GM10847 (cell line): ENCODE data around the gene LRIT1.

Experiments used
- POLR2A ChIP-seq: IDR thresholded peaks from 2 replicates; pipeline ENCODE4 v1.6.1; 2011; ENCODE audit not compliant: insufficient read length; ENCODE audit errors: extremely low read depth

LRIT1 gene

GRCh38 chr10:84193327-84193726 is 48.0 kb downstream of the LRIT1 start:
- no peak for TF ChIP-seq POLR2A

- TF ChIP-seq POLR2A, result no peak
These were observed 50.2 kb downstream of the LRIT1 start for GRCh38 chr10:84191106-84191505.

GRCh38 chr10:84190621-84191020 is 50.7 kb downstream of the LRIT1 start:
- TF ChIP-seq POLR2A, result no peak

- TF ChIP-seq POLR2A, result no peak
These were observed 52.5 kb downstream of the LRIT1 start for GRCh38 chr10:84188815-84189214.

GRCh38 chr10:84185526-84186175 is 55.7 kb downstream of the LRIT1 start:
- no peak for TF ChIP-seq POLR2A

- TF ChIP-seq POLR2A, result no peak
These were observed 56.8 kb downstream of the LRIT1 start for GRCh38 chr10:84184517-84184916.

GRCh38 chr10:84181631-84182030 is 59.7 kb downstream of the LRIT1 start:
- TF ChIP-seq POLR2A, result no peak
